Esophagus squamous epithelium (tissue), 4 donors: ENCODE data around the gene KLF15.

Experiments used
- POLR2A ChIP-seq, 4 donors: fragments of 450-650 bp; IDR thresholded peaks; one replicate each; pipeline ENCODE4 v1.6.1; 2017; ENCODE audit warnings: antibody characterized with exemption in 4 of 4, mild to moderate bottlenecking in 4 of 4, moderate library complexity in 3 of 4
- TF ChIP-seq, protein P1 (sequence below), 6 experiments: fragments of 450-650 bp in 4 of 6; fragments of 200-600 bp in 2 of 6; sonication (generic) in 2 of 6; IDR thresholded peaks; one replicate each; pipeline ENCODE4 v1.5.1; 2016 to 2019; ENCODE audit warnings: antibody characterized with exemption in 6 of 6, mild to moderate bottlenecking in 4 of 6, moderate library complexity in 4 of 6

DNA sequence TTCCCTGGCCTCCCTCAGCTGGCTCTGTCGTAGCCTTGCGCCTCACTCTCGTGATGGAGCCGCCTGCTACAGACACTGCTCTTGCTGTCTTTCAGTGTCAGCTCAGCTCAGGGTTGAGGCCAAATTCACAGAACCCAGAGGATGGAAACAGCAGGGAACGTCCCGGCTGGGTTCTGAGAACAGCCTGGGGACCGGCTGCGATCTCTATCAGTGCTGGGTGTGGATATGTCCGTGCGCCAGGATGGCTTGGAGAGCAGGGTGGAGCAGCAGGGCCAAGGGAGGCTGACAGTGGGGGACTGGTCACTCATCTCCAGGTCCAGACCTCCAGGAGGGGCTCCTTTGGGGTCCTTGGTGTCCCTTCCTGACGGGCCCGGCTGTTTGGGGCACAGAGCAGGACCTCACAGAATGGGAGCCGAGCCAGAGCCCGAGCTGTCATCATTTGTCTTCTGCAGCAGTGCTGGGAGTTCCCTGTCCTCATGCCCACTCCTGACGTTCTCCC is 18.4 kb downstream of the KLF15 start:
- TF ChIP-seq, protein P1, sequence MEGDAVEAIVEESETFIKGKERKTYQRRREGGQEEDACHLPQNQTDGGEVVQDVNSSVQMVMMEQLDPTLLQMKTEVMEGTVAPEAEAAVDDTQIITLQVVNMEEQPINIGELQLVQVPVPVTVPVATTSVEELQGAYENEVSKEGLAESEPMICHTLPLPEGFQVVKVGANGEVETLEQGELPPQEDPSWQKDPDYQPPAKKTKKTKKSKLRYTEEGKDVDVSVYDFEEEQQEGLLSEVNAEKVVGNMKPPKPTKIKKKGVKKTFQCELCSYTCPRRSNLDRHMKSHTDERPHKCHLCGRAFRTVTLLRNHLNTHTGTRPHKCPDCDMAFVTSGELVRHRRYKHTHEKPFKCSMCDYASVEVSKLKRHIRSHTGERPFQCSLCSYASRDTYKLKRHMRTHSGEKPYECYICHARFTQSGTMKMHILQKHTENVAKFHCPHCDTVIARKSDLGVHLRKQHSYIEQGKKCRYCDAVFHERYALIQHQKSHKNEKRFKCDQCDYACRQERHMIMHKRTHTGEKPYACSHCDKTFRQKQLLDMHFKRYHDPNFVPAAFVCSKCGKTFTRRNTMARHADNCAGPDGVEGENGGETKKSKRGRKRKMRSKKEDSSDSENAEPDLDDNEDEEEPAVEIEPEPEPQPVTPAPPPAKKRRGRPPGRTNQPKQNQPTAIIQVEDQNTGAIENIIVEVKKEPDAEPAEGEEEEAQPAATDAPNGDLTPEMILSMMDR (IDR thresholded peaks at IDR 0.05) = no peak
- no peak for TF ChIP-seq POLR2A (IDR thresholded peaks at IDR 0.05)
